Measurements from ENCODE around the gene CAMTA1.

DNA sequence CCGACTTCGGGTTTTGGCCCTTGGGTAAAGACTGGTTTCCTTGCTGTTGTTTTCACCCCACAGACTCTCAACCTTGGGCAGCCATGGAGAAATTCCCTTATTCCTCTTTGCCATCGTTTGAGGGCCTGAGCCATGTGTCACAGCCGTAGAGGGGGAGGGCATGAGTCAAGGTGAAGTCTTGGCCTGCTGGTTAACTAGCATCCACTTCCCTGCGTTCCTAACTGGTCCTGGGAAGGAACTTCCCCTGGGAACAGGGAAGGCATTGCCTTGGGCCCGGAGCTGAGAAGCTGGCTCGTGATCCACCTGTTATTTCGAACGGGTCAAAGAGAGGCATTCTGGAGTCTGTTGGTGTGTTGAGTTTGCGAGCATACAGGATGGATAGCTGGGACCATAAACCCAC, 464.9 kb downstream of the CAMTA1 start:
- TF ChIP-seq, protein P1, sequence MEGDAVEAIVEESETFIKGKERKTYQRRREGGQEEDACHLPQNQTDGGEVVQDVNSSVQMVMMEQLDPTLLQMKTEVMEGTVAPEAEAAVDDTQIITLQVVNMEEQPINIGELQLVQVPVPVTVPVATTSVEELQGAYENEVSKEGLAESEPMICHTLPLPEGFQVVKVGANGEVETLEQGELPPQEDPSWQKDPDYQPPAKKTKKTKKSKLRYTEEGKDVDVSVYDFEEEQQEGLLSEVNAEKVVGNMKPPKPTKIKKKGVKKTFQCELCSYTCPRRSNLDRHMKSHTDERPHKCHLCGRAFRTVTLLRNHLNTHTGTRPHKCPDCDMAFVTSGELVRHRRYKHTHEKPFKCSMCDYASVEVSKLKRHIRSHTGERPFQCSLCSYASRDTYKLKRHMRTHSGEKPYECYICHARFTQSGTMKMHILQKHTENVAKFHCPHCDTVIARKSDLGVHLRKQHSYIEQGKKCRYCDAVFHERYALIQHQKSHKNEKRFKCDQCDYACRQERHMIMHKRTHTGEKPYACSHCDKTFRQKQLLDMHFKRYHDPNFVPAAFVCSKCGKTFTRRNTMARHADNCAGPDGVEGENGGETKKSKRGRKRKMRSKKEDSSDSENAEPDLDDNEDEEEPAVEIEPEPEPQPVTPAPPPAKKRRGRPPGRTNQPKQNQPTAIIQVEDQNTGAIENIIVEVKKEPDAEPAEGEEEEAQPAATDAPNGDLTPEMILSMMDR (conservative IDR thresholded peaks at IDR 0.05; ENCODE audit: low read depth, low read length) = no peak
- TF ChIP-seq EZH2 (IDR thresholded peaks at IDR 0.05; ENCODE audit: borderline replicate concordance, low read depth, low read length, poor library complexity, severe bottlenecking) = no peak

All from A673 (cell line).